Stimulated activated CD4-positive, alpha-beta T cell treated with anti-CD3 and anti-CD28 coated beads, TNF-alpha, amount 100 ng/mL, for 24 hours (primary cell): ENCODE results near the gene TKT.

ENCODE experiments used
- DNase-seq, 3 experiments: peaks; one replicate each; pipeline ENCODE4 v3.0.0-alpha.2; 2020; ENCODE audit warnings: low read depth in 3 of 3

Gene TKT

GRCh38 chr3:53195602-53196574 lies 59.9 kb downstream of the TKT start:
- DNase-seq, result peak; percentile 22 to 51 (median 28)

GRCh38 chr3:53195066-53195450 lies 60.8 kb downstream of the TKT start:
- no peak for DNase-seq

GRCh38 chr3:53194210-53195065 lies 61.4 kb downstream of the TKT start:
- no peak for DNase-seq

GRCh38 chr3:53193466-53194209 lies 62.2 kb downstream of the TKT start:
- DNase-seq, result no peak

- no peak for DNase-seq
Observed at GRCh38 chr3:53192608-53193007, 63.2 kb downstream of the TKT start.

- DNase-seq, result no peak
Observed at GRCh38 chr3:53191836-53192480, 63.9 kb downstream of the TKT start.

GRCh38 chr3:53190659-53191058 lies 65.2 kb downstream of the TKT start:
- DNase-seq, result no peak

- no peak for DNase-seq
Observed at GRCh38 chr3:53189276-53189675, 66.5 kb downstream of the TKT start.

GRCh38 chr3:53188720-53189119 lies 67.1 kb downstream of the TKT start:
- no peak for DNase-seq

- no peak for DNase-seq
Observed at GRCh38 chr3:53188136-53188685, 67.6 kb downstream of the TKT start.

GRCh38 chr3:53187430-53187829 lies 68.4 kb downstream of the TKT start:
- DNase-seq, result no peak

GRCh38 chr3:53186726-53187125 lies 69.1 kb downstream of the TKT start:
- no peak for DNase-seq

- DNase-seq, result no peak
Observed at GRCh38 chr3:53185761-53186465, 69.9 kb downstream of the TKT start.

GRCh38 chr3:53184701-53185100 lies 71.1 kb downstream of the TKT start:
- DNase-seq, result no peak

GRCh38 chr3:53183514-53183913 lies 72.3 kb downstream of the TKT start:
- DNase-seq, result no peak

GRCh38 chr3:53182764-53183355 lies 73.0 kb downstream of the TKT start:
- no peak for DNase-seq

GRCh38 chr3:53181528-53181927 lies 74.3 kb downstream of the TKT start:
- DNase-seq, result no peak

- DNase-seq, result no peak
Observed at GRCh38 chr3:53181024-53181371, 74.8 kb downstream of the TKT start.

- DNase-seq, result no peak
Observed at GRCh38 chr3:53180305-53181023, 75.4 kb downstream of the TKT start.

GRCh38 chr3:53179580-53179979 lies 76.2 kb downstream of the TKT start:
- DNase-seq, result no peak
